ENCODE measurements around the gene NUP93.

- TF ChIP-seq, protein P1, sequence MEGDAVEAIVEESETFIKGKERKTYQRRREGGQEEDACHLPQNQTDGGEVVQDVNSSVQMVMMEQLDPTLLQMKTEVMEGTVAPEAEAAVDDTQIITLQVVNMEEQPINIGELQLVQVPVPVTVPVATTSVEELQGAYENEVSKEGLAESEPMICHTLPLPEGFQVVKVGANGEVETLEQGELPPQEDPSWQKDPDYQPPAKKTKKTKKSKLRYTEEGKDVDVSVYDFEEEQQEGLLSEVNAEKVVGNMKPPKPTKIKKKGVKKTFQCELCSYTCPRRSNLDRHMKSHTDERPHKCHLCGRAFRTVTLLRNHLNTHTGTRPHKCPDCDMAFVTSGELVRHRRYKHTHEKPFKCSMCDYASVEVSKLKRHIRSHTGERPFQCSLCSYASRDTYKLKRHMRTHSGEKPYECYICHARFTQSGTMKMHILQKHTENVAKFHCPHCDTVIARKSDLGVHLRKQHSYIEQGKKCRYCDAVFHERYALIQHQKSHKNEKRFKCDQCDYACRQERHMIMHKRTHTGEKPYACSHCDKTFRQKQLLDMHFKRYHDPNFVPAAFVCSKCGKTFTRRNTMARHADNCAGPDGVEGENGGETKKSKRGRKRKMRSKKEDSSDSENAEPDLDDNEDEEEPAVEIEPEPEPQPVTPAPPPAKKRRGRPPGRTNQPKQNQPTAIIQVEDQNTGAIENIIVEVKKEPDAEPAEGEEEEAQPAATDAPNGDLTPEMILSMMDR (IDR thresholded peaks at IDR 0.05; ENCODE audit: poor library complexity) = no peak
- no peak for TF ChIP-seq EZH2 (IDR thresholded peaks at IDR 0.05; ENCODE audit: borderline replicate concordance)
- no peak for TF ChIP-seq EZH2phosphoT487 (IDR thresholded peaks at IDR 0.05; ENCODE audit: low read depth, severe bottlenecking, unreplicated experiment)
Observed at GRCh38 chr16:56763291-56763916, 33.5 kb downstream of the NUP93 start.

Measured in hepatocyte (in vitro differentiated cells).